WERI-Rb-1 (cell line): ENCODE data around the gene COG6.

Experiments
- DNase-seq: peaks from one replicate; pipeline ENCODE4 v3.0.0-alpha.2; 2020
- H3K27ac ChIP-seq: fragments of 250-450 bp; sonication (Bioruptor Pico); 2 replicates; pipeline ENCODE4 v1.5.1; 2020; ENCODE audit warnings: mild to moderate bottlenecking, moderate library complexity
- H3K27me3 ChIP-seq: fragments of 250-450 bp; sonication (Bioruptor Pico); 2 replicates; pipeline ENCODE4 v1.5.1; 2021; ENCODE audit warnings: mild to moderate bottlenecking, low read depth, moderate library complexity; ENCODE audit not compliant: insufficient read depth, severe bottlenecking
- H3K36me3 ChIP-seq: fragments of 250-450 bp; sonication (Bioruptor Pico); 2 replicates; pipeline ENCODE4 v1.5.1; 2020; ENCODE audit warnings: mild to moderate bottlenecking, moderate library complexity
- H3K4me3 ChIP-seq: 2 replicates; pipeline ENCODE4 v1.5.1; 2011; ENCODE audit warnings: low read depth, mild to moderate bottlenecking, control low read depth, low read length
- H3K9me3 ChIP-seq: fragments of 250-450 bp; sonication (Bioruptor Pico); 2 replicates; pipeline ENCODE4 v1.5.1; 2021; ENCODE audit warnings: mild to moderate bottlenecking, moderate library complexity; ENCODE audit not compliant: severe bottlenecking
- TF ChIP-seq, protein P1 (sequence below): IDR thresholded peaks from 2 replicates; pipeline ENCODE4 v1.5.1; 2011; ENCODE audit warnings: low read depth, mild to moderate bottlenecking, control low read depth, inconsistent platforms, low read length

Gene COG6

DNA sequence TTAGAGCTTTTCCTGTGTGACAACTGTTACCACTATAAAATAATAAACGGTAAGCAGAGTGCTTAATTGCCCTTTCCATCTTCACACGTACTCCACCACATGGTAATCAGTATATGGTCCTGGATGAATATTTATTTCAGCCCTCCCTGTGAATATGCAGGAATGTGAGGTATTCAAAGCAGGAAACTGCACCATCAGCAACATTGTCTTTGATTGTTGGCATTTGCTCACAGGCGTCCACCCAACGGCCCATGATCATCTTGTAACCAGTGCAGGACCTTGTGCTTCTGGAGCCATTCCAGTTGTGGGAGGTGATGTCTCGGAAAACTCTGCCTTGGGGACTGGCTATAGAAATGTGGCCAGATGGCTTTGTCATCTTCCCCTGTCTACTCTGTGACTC is 132.6 kb downstream of the COG6 start:
- H3K4me3 ChIP-seq: no peak overlapping the region
- H3K9me3 ChIP-seq: no peaks in the 10 kb centered on the region
- no peaks in the 10 kb centered on the region for H3K27me3 ChIP-seq
- DNase-seq: no peak
- H3K27ac ChIP-seq: no peak overlapping the region
- H3K36me3 ChIP-seq: no peaks in the 10 kb centered on the region
- TF ChIP-seq, protein P1, sequence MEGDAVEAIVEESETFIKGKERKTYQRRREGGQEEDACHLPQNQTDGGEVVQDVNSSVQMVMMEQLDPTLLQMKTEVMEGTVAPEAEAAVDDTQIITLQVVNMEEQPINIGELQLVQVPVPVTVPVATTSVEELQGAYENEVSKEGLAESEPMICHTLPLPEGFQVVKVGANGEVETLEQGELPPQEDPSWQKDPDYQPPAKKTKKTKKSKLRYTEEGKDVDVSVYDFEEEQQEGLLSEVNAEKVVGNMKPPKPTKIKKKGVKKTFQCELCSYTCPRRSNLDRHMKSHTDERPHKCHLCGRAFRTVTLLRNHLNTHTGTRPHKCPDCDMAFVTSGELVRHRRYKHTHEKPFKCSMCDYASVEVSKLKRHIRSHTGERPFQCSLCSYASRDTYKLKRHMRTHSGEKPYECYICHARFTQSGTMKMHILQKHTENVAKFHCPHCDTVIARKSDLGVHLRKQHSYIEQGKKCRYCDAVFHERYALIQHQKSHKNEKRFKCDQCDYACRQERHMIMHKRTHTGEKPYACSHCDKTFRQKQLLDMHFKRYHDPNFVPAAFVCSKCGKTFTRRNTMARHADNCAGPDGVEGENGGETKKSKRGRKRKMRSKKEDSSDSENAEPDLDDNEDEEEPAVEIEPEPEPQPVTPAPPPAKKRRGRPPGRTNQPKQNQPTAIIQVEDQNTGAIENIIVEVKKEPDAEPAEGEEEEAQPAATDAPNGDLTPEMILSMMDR: no peak

- H3K27me3 ChIP-seq: no peaks in the 10 kb centered on the region
- H3K27ac ChIP-seq: no peak overlapping the region
- H3K36me3 ChIP-seq: no peaks in the 10 kb centered on the region
- no peaks in the 10 kb centered on the region for H3K9me3 ChIP-seq
- TF ChIP-seq, protein P1: no peak
- H3K4me3 ChIP-seq: no peak overlapping the region
- DNase-seq: no peak
Measured at GRCh38 chr13:39789451-39789850, 134.0 kb downstream of the COG6 start.
